Astrocyte of the spinal cord (primary cell): ENCODE results near the gene PRPF8.
A peak's percentile ranks its signal among the peaks of the same experiment; 100 is the strongest.

ENCODE experiments used
- DNase-seq: peaks from one replicate; pipeline ENCODE4 v3.0.0; 2011; ENCODE audit warnings: low read depth, low spot score
- H3K4me3 ChIP-seq: 2 replicates; pipeline ENCODE4 v1.5.1; 2011; ENCODE audit warnings: low read depth, mild to moderate bottlenecking, low read length, moderate library complexity
- in situ Hi-C: cut with HindIII; loops from 2 replicates; pipeline ENCODE4 v1.10.0; 2017; ENCODE audit warnings: low sequenced_read_pairs
- TF ChIP-seq, protein P1 (sequence below): IDR thresholded peaks from 2 replicates; pipeline ENCODE4 v1.5.1; 2012; ENCODE audit warnings: low read depth, mild to moderate bottlenecking, low read length, inconsistent platforms

PRPF8 gene

DNA sequence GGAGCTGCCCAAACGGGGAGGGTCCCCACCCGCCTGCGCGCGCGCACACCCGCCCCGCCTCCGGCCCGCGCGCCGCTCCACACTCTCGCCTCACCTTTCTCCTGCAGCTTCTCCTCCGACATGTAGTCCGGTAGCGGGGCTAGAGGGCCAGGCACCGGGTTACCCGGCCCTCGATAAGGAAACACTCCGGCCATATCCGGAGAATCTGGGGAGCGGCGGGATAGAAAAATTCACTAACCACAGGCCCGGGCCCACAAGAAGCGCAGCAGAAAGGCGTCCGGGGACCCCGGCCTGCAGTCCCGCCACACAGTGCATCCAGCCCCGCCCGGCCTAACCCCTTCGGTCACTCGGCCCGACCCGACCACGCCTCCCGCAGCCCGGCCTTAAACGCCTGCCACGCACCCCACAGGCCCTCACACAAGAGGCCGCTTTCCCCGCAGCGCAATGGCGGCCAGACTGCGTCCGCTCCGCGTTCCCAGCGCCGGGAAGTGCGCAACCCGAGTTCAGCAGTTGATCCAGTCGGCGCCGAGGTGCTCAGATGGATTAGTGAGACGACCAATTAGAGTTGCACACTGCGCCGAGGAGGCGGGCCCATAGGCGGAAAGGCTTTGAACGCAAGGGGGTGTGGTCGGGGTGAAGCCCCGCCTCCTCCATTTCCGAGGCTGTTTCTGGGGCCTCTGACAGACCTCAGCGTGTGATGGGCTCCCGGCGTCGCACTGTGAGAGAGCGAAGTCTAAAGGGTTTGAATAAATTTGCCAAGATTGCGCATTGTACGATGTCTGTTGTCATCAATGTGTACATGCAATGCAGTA lies at the start of gene PRPF8:
Gene PRPF8 (minus strand): TSS at position 490 of the 812 bp plus-strand sequence. CDS start 296 bp downstream, at position 194.
- TF ChIP-seq, protein P1, sequence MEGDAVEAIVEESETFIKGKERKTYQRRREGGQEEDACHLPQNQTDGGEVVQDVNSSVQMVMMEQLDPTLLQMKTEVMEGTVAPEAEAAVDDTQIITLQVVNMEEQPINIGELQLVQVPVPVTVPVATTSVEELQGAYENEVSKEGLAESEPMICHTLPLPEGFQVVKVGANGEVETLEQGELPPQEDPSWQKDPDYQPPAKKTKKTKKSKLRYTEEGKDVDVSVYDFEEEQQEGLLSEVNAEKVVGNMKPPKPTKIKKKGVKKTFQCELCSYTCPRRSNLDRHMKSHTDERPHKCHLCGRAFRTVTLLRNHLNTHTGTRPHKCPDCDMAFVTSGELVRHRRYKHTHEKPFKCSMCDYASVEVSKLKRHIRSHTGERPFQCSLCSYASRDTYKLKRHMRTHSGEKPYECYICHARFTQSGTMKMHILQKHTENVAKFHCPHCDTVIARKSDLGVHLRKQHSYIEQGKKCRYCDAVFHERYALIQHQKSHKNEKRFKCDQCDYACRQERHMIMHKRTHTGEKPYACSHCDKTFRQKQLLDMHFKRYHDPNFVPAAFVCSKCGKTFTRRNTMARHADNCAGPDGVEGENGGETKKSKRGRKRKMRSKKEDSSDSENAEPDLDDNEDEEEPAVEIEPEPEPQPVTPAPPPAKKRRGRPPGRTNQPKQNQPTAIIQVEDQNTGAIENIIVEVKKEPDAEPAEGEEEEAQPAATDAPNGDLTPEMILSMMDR = no peak
- peak; percentile 97 for DNase-seq
- in situ Hi-C loops = no loop called here
- peak within 1 kb of the TSS; percentile 87 for H3K4me3 ChIP-seq

DNA sequence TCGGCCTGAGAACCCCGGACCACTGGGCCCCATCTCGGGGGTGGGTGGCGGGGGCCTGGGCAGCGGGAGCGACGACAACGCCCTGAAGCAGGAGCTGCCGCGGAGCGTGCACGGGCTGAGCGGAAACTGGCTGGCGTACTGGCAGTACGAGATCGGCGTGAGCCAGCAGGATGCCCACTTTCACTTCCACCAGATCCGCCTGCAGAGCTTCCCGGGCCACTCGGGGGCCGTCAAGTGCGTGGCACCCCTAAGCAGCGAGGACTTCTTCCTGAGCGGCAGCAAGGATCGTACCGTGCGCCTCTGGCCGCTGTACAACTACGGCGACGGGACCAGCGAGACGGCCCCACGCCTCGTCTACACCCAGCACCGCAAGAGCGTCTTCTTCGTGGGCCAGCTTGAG lies 49.1 kb upstream of the PRPF8 start:
- H3K4me3 ChIP-seq = no peak overlapping the region
- TF ChIP-seq, protein P1 = no peak
- DNase-seq = no peak
- in situ Hi-C loops = no loop called here

DNA sequence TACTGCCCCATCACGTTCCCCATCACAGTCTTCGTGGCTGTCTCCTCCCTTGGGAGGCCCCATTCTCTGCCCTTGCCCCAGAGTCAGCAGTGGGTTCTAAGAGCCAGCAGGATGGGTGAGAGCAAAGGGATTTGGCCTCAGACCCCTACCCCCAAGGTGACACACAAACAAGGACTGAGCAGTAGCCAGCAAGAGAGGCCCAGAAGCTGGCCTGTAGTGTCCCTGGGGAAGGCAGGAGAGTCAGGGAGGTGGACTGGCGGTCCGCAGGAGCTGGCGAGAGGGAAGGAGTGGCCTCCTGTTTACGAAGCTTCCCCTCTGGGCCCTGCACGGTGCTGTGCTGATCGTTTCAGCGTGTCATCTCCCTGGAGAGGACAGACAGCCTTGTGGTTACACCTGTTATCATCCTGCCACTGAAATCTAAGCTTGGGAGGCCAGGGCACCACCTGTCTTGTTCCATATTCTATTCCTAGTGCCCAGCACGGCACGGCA lies 48.2 kb upstream of the PRPF8 start:
- in situ Hi-C loops = no loop called here
- TF ChIP-seq, protein P1 = no peak
- no peak overlapping the region for H3K4me3 ChIP-seq
- DNase-seq = no peak

GRCh38 chr17:1732241-1732832 lies 47.7 kb upstream of the PRPF8 start:
- in situ Hi-C loops = no loop called here
- no peak overlapping the region for H3K4me3 ChIP-seq
- DNase-seq = no peak
- TF ChIP-seq, protein P1 = no peak

DNA sequence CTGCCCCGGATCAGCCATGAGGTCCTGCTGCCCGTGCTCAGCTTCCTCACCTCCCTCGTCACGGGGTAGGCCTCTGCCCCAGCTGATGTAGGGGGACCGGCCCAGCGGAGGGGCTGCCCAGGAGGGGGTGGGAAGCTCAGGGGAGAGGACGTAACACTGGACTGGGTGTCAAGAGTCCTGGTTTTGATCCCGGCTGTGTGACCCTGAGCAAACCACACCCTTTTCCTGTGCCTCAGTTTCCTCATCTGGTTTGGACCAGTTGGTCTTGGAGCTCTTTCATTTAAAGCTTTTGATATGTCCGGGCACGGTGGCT lies 46.5 kb upstream of the PRPF8 start:
- in situ Hi-C loops = no loop called here
- TF ChIP-seq, protein P1 = no peak
- no peak for DNase-seq
- H3K4me3 ChIP-seq = no peak overlapping the region

DNA sequence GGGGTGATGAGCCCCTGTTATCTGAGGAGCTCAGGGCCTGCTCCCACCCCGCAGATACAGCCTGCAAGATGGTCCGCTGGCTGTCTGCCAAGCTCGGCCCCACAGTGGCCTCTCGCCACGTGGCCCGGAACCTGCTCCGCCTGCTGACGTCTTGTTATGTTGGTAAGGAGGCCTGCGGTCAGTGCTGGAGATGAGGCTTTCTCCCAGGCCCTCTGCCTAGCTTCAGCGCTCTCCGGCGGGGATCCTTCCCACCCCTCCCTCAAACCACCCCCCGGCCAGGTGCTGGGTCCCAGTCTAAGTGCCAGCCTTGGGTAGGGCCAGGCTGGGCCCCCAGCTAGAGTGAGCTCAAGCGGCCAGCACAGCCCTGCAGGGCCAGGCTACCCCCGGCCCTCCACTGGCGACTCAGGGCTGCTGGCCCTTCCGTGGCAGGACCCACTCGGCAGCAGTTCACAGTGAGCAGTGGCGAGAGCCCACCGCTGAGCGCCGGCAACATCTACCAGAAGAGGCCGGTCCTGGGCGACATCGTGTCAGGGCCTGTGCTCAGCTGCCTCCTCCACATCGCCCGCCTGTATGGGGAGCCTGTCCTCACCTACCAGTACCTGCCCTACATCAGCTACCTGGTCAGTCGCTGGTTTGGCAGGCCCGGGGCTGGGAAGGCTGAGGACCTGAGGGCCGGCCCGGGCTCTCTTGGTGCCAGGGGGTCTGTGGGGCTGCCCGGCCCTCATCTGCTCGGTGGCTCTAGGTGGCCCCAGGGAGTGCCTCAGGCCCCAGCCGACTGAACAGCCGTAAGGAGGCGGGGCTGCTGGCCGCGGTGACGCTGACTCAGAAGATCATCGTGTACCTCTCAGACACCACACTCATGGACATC lies 45.9 kb upstream of the PRPF8 start:
- TF ChIP-seq, protein P1 = no peak
- H3K4me3 ChIP-seq = no peak overlapping the region
- DNase-seq = peak; percentile 81
- in situ Hi-C loops = no loop called here
